Natural killer cell (primary cell): ENCODE data around the gene VASN. TPM values are rescaled to one million over a fixed set of nuclear protein-coding genes. Genes with fewer than 3 reads are reported as not detected.

Source experiments
- ATAC-seq, 3 donors: fragments of 150-1000 bp in 2 of 3; fragments of 200-7000 bp in 1 of 3; cut with Tn5 transposase; 1 replicate in 1 of 3; 2 replicates in 2 of 3; pipeline ENCODE4 v1.10.0; 2021; ENCODE audit warnings: mild to moderate bottlenecking in 2 of 3, moderate library complexity in 2 of 3
- DNase-seq, 2 donors: peaks; one replicate each; pipeline versions ENCODE4 v3.0.0 to v3.0.0-alpha.2; 2013 to 2021; ENCODE audit warnings: mixed read lengths in 1 of 2
- H3K27ac ChIP-seq: one replicate; pipeline ENCODE4 v1.5.1; 2013; ENCODE audit warnings: mild to moderate bottlenecking, low read length
- H3K27me3 ChIP-seq: one replicate; pipeline ENCODE4 v1.6.1; 2013; ENCODE audit warnings: low read length; ENCODE audit not compliant: control insufficient read depth, insufficient read depth
- H3K36me3 ChIP-seq: one replicate; pipeline ENCODE4 v1.6.1; 2013; ENCODE audit warnings: low read length; ENCODE audit not compliant: control insufficient read depth, insufficient read depth
- H3K4me1 ChIP-seq: one replicate; pipeline ENCODE4 v1.6.1; 2013; ENCODE audit warnings: low read length; ENCODE audit not compliant: control insufficient read depth, insufficient read depth
- H3K4me3 ChIP-seq: one replicate; pipeline ENCODE4 v1.5.1; 2013; ENCODE audit warnings: low read length
- H3K9me3 ChIP-seq: one replicate; pipeline ENCODE4 v1.6.1; 2013; ENCODE audit warnings: low read length; ENCODE audit not compliant: control insufficient read depth, insufficient read depth
- H3K27ac Mint-ChIP-seq, 2 donors: one replicate each; pipeline ENCODE4 v1.8.0; 2022; ENCODE audit warnings: mild to moderate bottlenecking in 2 of 2, mixed read lengths in 2 of 2, moderate library complexity in 1 of 2
- H3K27me3 Mint-ChIP-seq, 2 donors: one replicate each; pipeline ENCODE4 v1.8.0; 2022; ENCODE audit warnings: low read depth in 2 of 2, mixed read lengths in 2 of 2
- H3K36me3 Mint-ChIP-seq: one replicate; pipeline ENCODE4 v1.8.0; 2022; ENCODE audit warnings: mixed read lengths
- H3K4me1 Mint-ChIP-seq, 2 donors: one replicate each; pipeline ENCODE4 v1.8.0; 2022; ENCODE audit warnings: mixed read lengths in 2 of 2
- H3K4me3 Mint-ChIP-seq: one replicate; pipeline ENCODE4 v1.8.0; 2022; ENCODE audit warnings: mild to moderate bottlenecking, moderate library complexity, mixed read lengths
- H3K9me3 Mint-ChIP-seq, 2 donors: one replicate each; pipeline ENCODE4 v1.8.0; 2022; ENCODE audit warnings: mixed read lengths in 2 of 2
- WGBS: methylation state at CpG from one replicate; pipeline ENCODE4 v1.1.7; 2013; ENCODE audit warnings: missing lambda C conversion rate; ENCODE audit not compliant: insufficient coverage; 5-methylcytosine and 5-hydroxymethylcytosine counted together
- intact Hi-C: fragments of 100-400 bp; cut with micrococcal nuclease; formaldehyde crosslinking; loops from one replicate; pipeline ENCODE4 v1.14.2; 2022
- total RNA-seq, 4 donors: library from RNA; stranded (reverse); fragments of 120-200 nt in 1 of 4; gene quantifications; one replicate each; pipeline versions ENCODE4 v1.2.3 to v1.2.4, GENCODE V29; 2013 to 2022
- TF ChIP-seq, protein P1 (sequence below): fragments of 200-600 bp; IDR thresholded peaks from one replicate; pipeline ENCODE4 v1.8.0; 2022; ENCODE audit warnings: antibody characterized with exemption

Gene VASN
- total RNA-seq, 3 donors from 2014 or later (not counting 1 experiment from before 2014, with no cell fraction given) = 0.35 to 0.93 (median 0.78) TPM

DNA sequence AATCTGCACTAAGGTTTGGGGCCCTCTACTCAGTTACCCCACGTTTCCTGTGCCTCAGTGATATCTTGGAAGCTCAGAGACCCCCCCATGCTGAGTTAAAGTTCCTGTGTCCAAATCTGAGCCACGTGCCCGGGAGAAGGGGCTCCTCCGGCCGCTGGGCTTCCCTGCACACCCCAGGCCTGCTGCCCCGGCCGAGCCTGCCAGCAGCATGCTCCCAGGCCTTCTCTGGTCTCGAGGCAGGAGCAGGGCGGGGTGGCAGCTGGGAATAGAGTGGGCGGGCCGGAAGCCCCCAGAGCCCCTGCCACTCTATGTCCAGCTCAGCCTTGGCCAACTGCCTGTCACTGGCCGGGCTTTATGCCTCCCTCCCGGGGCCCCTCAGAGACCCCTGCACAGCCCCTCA, 5.6 kb upstream of the VASN start:
- ATAC-seq (no peak), DNase-seq (no peak)
- peaks cover 48% of the 10 kb centered on the region for H3K36me3 ChIP-seq
- peaks cover 21% of the 10 kb centered on the region for H3K4me1 ChIP-seq
- H3K27ac ChIP-seq = no peak overlapping the region
- Mint-ChIP-seq H3K36me3 (no peaks in the 10 kb centered on the region), H3K9me3 (no peaks in the 10 kb centered on the region), H3K27ac (peak overlapping the region; percentile 16 to 67), H3K27me3 (no peaks in the 10 kb centered on the region), H3K4me1 (peaks cover 0 to 8% of the 10 kb centered on the region in 2 donors), H3K4me3 (no peak overlapping the region)
- TF ChIP-seq, protein P1, sequence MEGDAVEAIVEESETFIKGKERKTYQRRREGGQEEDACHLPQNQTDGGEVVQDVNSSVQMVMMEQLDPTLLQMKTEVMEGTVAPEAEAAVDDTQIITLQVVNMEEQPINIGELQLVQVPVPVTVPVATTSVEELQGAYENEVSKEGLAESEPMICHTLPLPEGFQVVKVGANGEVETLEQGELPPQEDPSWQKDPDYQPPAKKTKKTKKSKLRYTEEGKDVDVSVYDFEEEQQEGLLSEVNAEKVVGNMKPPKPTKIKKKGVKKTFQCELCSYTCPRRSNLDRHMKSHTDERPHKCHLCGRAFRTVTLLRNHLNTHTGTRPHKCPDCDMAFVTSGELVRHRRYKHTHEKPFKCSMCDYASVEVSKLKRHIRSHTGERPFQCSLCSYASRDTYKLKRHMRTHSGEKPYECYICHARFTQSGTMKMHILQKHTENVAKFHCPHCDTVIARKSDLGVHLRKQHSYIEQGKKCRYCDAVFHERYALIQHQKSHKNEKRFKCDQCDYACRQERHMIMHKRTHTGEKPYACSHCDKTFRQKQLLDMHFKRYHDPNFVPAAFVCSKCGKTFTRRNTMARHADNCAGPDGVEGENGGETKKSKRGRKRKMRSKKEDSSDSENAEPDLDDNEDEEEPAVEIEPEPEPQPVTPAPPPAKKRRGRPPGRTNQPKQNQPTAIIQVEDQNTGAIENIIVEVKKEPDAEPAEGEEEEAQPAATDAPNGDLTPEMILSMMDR = no peak
- H3K9me3 ChIP-seq = no peaks in the 10 kb centered on the region
- H3K4me3 ChIP-seq = no peak overlapping the region
- intact Hi-C loops = no loop called here
- no peaks in the 10 kb centered on the region for H3K27me3 ChIP-seq
- 92% methylated on average over 13 of the region's 13 CpGs for WGBS

DNA sequence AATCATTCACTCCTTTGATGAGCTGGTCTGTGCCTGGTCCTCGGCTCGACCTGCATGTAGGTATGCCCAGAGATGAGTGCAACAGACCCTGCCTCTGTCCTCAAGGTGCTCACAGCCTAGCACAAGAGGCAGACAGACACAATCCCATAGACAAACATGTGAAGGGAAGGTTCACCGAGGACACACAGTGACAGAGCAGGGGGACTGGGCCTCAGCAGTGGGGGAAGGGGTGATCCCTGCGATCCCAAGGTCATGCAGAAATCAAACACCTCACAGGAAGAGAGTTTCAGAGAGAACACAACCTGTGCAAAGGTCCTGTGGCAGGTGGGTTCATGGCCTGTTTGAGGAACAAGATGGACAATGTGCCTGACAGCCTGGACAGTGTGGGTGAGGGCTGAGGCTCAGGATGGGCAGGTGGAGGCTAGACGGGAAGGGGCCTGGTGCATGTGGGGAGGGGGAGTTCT, 4.2 kb upstream of the VASN start:
- H3K36me3 Mint-ChIP-seq = no peaks in the 10 kb centered on the region
- H3K36me3 ChIP-seq = peaks cover 34% of the 10 kb centered on the region
- no peak overlapping the region for H3K27ac ChIP-seq
- H3K4me1 Mint-ChIP-seq = peaks cover 0 to 12% of the 10 kb centered on the region in 2 donors
- no peaks in the 10 kb centered on the region for H3K9me3 ChIP-seq
- intact Hi-C loops = no loop called here
- H3K4me3 Mint-ChIP-seq = no peak overlapping the region
- WGBS = 94% methylated on average over 5 of the region's 5 CpGs
- H3K27me3 Mint-ChIP-seq = no peaks in the 10 kb centered on the region
- no peaks in the 10 kb centered on the region for H3K9me3 Mint-ChIP-seq
- H3K27me3 ChIP-seq = no peaks in the 10 kb centered on the region
- ATAC-seq (no peak), DNase-seq (no peak)
- H3K4me1 ChIP-seq = peaks cover 27% of the 10 kb centered on the region
- peak overlapping the region in 1 of 2 donors; percentile 43 for H3K27ac Mint-ChIP-seq
- no peak overlapping the region for H3K4me3 ChIP-seq
- TF ChIP-seq, protein P1 = no peak

DNA sequence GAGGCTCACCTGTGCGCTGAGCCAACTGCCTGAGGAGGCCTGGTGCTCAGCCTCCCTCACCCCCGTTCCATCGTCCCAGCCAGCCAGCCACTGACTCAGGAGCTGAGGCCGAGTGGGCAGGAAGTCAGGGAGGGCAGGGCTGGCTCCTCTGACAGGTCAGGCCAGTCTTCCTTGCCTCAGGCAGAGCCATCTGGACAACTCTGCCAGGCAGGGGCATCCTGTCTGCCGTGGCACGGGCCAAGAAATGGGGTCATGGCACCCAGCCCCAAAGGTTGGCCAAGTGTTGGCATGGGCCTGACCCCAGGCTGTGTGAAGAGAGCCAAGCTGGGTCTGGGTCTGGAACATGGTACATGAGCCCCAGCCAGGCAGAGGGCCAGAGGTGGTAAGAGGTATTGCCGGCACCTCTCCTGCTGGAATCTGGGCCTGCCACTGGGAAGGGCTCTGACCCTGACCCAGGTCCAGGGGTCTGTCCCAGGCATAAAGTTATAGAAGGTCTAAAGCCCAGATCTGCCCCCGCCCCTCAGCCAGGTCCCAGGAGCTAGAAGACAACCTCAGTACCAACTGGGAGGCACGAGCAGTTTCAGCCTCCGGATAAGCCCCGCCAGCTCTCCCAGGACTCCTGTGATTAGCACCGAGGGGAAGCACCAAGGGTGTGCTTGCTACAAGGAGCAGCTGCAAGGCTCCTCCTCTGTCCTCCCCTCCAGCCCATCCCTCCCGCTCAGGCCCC, 2.5 kb upstream of the VASN start:
- H3K4me3 ChIP-seq = no peak overlapping the region
- DNase-seq = no peak
- peaks cover 41% of the 10 kb centered on the region for H3K4me1 ChIP-seq
- peak overlapping the region; percentile 18 to 36 for H3K27ac Mint-ChIP-seq
- intact Hi-C loops = no loop called here
- no peaks in the 10 kb centered on the region for H3K9me3 Mint-ChIP-seq
- peaks cover 25% of the 10 kb centered on the region for H3K36me3 ChIP-seq
- TF ChIP-seq, protein P1 = no peak
- no peaks in the 10 kb centered on the region for H3K9me3 ChIP-seq
- no peaks in the 10 kb centered on the region for H3K27me3 Mint-ChIP-seq
- no peaks in the 10 kb centered on the region for H3K36me3 Mint-ChIP-seq
- H3K4me3 Mint-ChIP-seq = no peak overlapping the region
- ATAC-seq = no peak
- peaks cover 0 to 18% of the 10 kb centered on the region in 2 donors for H3K4me1 Mint-ChIP-seq
- no peaks in the 10 kb centered on the region for H3K27me3 ChIP-seq
- H3K27ac ChIP-seq = no peak overlapping the region
- 94% methylated on average over 13 of the region's 13 CpGs for WGBS
